C1 segment of cervical spinal cord (tissue), 14 donors: ENCODE measurements around the gene UBL7.
"Not testable (repeated sequence)": the region's sequence is repeated elsewhere in the genome, so short reads cannot be mapped to it uniquely, and the experiment has no call there.

Experiments used
- DNase-seq, 14 donors: peaks; one replicate each; lab custom pipeline; 2025; lab: John Stamatoyannopoulos, UW

UBL7 gene

DNA sequence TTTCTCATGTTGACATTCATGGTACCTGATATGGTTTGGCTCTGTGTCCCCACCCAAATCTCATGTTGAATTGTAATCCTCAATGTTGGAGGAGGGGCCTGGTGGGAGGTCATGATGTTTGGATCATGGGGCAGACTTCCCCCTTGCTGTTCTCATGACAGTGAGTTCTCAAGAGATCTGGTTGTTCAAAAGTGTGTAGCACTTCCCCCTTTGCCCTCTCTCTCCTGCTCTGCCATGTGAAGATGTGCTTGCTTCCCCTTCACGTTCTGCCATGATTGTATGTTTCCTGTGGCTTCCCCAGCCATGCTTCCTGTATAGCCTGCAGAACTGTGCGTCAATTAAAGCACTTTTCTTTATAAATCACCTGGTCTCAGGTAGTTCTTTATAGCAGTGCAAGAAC lies 3.3 kb upstream of the UBL7 start:
- no peak for DNase-seq

DNA sequence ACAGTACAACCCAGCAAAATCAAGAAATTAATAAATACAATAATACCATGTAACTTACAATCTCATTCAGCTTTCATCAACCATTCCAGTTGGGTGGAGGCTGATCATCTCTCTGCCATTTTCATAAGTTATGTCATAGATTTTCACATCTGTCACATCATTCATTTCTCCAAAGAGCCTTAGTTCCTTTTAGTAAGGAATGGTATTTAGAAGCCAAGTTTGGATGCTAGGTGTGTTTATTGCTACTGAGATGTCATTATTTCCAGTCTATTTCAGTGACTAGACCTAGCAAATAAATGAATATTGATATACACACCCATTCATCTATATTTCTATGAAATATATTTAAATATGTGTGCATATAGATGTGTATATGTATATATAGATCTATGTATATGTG lies 2.7 kb upstream of the UBL7 start:
- DNase-seq = no peak

DNA sequence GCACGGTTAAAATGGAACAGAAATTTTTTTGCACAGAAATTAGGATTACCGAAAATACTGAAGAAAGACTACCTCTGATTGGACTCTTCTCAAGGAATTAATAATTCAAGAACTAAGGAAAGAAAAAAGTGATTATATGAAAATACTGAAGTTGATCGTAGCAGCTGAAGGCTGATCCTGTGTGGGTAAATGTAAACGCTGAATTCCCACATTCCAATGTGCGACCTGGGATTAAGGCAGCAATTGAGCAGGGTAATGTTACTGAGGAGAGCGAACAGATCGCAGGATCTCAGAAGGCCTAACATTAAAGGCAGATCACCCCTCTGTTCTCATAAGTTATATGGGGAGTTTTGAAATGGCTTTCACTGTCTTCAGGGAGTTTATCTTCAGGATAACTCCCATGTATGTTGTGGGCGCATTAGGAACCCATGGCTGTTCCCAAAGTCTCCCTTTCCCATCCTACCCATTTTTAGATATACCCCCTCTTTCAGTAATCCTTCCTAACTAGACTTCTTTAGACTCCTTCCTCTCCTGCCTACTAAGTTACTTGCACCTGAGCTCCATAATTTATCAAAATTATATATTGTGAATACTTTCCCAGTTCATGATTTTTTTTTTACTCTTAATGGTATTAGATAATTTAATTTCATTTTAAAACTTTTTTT lies 1.0 kb upstream of the UBL7 start:
- DNase-seq = no peak

DNA sequence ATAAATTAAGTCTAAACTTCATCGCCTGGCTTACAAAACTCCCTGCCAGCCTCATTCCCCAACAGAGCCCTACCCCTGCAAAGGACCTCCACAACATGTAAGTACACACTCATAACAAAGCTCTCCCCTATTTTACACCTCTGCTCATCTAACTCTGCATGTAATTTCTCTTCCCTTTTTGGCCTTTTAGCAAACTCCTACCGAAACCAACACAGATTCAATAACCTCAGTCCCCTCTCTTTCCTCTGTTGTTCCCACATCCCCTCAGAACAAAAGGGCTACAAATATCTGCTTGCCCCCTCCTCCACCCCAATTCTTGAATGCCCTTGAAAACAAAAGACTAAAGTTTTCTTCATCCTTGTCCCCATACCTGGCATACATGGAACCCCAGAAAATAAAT lies 662 bp downstream of the UBL7 start:
- no peak for DNase-seq

DNA sequence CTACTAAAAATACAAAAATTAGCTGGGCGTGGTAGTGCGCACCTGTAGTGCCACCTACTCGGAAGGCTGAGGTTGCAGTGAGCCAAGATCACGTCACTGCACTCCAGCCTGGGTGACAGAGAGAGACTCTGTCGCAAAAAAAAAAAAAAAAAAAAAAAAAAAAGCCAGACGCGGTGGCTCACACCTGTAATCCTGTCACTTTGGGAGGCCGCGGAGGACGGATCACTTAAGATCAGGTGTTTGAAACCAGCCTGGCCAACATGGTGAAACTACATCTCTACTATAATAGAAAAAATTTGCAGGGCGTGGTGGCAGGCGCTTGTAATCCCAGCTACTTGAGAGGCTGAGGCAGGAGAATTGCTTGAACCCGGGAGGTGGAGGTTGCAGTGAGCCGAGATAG lies 1.2 kb downstream of the UBL7 start:
- DNase-seq = not testable (repeated sequence)

DNA sequence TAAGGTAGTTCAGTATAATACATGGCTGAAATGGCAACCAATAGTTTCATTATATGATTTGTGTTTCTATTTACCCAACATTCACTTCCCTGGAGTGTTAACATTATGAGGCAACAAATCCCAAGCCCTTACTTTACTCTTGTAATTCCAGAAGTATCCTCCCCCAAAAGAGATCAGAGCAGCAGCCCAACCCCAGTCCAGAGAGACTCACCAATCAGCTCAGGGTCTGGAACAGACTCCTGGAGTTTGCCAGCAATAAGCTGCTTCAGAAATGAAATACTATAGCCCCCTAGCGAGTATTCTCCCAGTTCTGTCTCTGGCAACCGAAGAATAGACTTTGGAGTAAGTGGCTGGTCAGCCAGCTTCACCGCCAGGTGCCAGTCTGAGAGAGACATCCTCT lies 2.5 kb downstream of the UBL7 start:
- no peak for DNase-seq

DNA sequence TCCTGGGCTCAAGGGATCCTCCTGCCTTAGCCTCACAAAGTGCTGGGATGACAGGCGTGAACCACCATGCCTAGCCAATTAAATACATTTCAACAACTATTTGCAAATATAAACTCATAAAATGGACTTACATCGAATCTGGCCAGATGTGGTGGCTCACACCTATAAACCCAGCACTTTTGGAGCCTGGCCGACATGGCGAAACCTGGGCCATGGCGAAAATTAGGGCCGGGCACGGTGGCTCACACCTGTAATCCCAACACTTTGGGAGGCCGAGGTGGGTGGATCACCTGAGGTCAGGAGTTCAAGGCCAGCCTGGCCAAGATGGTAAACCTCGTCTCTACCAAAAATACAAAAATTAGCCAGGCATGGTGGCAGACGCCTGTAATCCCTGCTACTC lies 3.9 kb downstream of the UBL7 start:
- not testable (repeated sequence) for DNase-seq

DNA sequence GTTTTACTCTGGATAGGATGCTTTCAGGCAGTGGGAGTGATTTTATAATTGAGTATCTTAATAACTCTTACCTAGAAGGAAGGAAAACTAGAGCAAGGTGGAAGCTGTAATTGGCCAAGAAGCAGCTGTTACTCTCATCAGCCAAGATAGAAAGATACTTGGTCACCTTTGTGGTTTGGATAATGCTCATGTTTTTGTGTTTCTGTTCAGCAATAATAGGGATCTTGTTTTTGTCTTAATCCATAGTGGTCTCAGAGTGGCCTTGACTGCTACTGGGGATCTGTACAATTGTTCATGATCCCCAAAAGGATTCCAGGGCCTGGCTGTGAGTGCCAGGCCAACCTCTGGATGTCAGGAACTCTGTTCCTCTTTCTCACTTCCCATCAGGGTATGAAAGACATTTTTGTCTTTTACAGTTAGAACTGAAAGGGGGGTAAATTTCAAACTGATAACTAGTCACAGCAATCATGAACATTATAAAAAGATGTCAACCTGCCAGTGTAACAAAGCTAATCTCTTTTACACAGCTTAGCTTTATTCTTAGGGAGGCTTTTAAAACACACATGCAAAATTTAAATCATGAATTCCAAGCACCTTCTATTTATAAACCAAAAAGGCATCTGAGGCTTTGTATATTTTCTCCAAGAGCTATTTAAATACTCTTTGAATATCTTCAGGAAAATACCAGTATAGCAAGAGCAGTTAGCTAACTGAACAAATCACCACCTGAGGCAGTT lies 6.0 kb downstream of the UBL7 start:
- DNase-seq = no peak

DNA sequence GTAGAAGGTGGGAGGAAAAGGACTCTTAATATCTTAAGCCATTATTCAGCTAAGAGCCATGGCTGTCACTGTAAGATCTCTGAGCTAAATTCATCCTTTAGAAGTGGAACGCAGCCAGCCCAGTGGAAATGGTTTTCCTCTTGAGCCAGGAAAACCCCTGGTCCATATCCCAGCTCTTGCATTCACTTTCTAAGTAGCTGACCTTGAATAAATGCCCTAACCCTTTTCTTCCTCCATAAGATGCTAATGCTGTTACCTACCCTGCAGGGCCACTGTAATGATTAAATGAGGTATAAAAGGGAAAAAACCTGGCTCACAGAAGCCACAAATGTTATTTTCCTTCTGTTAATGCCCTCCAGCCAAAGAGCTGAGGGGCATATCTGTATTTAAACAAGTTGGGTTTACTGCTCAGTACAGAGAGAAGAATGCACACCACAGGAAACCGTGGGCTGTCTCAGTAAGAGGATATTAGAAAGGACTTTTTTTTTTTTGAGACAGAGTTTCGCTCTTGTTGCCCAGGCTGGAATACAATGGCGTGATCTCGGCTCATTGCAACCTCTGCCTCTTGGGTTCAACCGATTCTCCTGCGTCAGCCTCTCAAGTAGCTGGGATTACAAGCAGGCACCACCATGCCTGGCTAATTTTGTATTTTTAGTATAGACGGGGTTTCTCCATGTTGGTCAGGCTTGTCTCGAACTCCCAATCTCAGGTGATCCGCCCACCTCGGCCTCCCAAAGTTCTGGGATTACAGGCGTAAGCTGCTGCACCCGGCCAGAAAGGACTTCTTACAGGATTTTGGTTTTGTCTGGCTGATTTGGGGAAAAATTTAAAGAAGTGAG lies 6.8 kb downstream of the UBL7 start:
- DNase-seq = no peak

DNA sequence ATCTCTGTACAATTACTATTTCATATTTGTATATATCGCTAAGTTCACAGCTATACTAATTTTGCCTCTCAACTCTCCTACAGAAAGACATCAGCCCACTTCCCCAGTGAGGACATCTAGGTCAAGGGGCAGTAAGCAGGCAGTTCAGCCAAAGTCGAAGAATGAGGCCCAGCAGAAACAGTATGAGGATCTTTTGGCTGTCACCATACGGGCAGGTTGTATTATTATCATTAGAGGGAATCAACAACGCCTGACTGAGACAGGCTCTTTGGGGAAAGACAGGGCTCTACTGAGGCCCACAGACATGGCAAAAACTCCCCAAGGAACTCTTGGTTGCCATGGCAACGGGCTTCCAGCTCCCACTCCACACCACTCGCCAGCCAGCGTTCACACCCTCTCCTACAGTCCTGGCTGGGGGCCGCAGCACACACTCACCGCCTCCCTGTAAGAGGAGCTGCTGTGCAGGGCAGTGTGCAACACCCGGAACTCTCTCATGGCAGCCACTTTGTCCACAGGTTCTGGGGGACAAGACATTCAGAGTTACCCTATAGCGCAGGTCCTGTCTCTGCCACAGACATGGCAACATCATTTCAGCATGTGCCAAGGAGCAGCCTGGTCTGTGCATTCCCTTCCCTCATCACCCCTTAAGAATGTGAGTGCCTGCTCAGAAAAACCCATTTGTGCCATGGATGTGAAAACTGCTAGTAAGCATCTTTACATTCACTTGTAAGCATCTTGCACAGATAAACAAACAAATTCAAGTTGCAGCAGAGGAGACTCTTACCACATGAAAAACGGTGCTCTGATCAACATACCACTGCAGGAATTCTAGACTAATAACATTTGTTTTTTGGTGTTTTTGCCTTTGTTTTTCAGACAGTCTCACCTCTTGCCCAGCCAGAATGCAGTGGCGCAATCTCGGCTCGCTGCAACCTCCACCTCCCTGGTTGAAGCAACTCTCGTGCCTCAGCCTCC lies 8.8 kb downstream of the UBL7 start:
- DNase-seq = peak in 1 of 14 donors; percentile 41

DNA sequence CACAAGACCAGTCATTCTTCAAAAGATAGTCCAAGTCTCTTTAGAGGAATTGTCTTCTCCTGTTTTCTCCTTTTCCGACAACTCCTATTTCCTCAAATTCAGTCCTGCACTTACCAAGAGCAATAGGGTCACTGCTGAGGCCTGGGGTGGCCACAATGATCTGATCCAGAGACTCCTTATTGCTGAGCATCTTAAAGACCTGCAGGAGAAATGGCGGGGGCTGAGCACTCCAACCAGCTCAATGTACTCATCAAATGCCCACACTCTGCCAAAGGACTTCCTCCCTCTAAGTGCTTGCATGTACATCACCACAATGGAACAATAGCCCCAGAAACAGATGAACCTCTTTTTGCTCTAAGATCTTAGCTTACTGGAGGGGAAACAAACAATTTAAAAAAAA lies 9.6 kb downstream of the UBL7 start:
- DNase-seq = no peak

DNA sequence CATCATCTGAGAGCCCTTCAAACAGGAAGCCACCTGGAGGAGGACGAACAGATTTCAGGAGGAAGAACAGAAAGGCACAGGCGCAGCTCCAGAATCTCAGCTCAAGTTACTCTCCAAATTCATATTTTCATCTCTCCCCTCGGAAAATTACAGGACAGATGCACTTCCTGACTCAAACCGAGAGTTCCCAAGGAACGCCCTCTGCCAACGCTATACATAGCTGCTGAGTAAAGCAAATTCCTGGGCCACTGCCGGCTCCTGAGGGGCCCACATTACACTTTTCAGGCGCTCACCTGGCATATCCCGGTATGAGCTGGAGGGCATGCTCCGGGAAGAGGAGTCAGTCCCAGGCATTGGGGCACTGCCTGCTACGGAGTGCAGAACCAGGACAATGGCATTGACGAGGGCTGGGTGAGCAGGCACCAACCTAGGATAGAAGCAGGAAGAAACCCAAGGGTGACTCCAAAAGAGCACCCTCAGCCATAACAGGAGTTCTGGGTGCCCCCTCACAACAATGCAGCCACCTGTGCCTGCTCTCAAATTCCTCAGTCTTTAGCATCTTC lies 11.2 kb downstream of the UBL7 start:
- DNase-seq = peak in 1 of 14 donors; percentile 87

DNA sequence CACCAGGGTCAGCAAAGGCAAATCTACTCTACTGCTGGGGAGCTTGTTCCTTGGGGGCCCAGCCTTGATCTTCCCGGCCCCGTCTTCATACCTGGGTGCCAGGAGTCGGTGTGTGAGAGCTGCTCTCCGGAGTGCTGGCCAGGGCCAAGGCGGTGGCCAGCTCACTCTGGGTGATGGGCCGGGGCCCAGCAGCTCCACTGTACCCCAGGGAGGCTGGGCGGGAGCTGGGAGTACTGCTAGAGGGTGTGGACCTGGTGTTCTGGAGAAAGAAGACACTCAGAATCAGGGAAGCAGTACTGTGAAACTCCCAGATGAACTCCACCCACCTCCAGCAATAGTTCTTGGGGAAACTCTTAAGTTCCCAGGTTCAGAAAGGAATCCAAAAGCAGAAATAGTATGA lies 11.9 kb downstream of the UBL7 start:
- DNase-seq = no peak

DNA sequence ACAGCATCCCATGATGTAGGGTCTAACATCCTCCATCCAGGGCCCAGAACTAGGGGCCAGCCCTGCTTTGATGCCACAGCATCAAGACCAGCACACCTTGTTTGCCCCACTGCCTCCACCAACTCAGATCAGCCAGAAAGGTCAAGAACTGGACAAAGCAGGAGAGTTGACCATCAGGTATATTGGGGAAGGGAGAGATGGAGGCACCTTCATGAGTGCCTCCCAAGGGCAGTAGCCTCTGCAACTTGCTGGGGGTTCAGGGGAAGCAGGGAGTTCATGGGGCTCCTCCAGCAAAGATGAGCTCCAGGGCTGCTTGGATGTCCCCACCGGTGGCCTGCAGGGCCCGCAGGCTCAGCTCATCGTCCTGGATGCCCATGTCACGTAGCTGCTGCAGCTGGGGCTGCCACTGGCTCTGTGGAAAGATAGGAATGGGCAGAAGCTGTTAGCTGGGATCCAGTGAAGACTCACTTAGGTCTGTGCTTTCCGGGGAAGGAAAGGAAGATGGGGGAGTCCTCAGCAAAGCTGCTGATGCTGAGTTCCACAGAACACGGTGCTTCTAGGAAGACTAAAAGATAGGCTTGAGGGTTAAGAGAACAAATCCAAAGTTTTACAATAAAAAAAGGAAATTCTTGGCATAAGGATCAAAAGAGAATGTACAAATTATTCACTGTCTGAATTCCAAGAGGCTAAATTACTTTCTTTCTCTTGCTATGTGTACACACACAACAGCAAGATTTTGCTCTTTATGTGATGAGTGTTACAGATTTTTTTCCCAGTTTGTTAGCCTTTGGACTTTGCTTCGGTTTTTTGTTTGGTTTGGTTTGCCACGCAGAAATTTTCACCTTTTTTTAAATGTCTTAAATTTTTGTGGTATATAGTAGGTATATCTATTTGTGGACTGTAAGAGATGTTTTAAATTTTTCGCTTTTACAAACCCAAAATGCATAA lies 14.9 kb downstream of the UBL7 start:
- no peak for DNase-seq

DNA sequence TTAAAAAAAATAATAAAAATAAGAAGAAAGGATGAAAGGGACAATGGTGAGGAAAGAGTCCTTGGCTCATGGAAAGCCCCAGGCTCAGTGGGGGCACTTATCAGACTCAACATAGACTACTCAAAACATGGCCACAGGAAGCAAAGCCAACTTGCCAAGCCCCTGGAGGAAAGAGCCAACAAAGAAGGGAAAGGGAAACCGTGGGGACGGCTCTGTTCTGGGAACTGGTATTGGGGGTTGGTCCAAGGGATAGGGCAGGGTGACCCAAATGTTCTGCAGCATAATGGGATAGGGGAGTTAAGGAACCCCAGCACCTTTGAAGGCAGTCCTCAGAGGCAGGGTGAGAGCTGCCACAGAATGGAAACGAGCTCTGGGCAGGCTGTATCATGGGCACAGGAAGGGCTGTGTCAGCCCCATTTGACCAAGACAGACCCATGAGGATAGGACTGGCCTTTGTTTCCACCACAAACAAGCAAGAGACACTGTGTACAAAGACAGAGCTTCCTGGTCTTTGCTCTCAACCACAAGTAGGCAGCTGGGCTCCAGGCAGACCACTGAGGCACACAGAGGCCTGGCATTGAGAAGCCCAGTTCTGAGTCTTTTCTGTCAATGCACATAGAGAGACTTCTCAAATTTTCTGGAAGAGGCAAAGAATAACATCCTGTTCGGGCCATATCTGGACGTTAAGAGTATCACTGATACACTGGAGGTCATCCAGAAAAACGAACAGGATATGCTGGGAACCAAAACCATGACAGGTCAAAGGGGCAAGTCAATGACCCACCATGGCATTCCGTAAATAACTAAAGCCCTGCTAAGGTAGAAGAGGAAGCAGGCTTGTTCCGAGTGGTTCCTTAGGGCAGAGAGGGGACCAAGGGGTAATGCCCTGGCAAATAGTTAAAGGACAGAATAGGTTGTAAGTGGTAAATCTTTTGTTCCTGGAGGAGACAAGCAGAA lies 16.6 kb downstream of the UBL7 start:
- DNase-seq = peak in 2 of 14 donors; percentile 30 to 63

DNA sequence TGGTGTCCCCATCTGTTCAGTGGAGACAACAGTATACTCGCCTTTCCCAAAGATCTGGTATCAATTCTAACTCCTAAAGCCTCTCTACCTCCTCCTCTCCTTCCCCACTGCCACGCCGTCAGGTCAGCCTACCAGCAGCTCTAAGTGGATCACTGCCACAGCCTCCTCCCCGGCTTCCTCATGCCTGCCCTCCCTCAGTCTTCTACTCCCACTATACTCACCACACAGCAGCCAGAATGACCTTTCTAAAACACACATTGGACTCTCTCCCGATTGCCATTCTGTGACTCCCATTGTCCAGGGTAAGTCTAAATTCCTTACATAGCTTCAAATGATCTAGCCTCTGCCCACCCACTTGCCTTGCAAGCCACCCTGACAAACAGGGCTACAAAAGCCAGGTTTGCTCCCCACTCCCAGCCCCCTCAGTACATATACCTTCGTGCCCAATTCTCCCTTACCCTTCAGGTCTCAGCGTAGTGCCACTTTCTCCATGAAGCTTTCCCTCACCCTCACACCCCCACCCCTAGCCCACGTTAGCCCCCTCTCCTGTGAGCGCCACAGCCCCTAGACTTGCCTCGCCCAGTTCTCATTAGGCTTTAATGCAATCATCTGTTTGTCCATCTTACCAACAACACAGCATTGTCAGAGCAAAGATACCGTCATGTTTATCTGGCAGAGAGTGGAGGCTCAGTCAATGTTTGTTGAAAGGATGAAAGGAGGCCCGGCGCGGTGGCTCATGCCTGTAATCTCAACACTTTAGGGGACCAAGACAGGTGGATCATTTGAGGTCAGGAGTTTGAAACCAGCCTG lies 17.7 kb downstream of the UBL7 start:
- no peak for DNase-seq

DNA sequence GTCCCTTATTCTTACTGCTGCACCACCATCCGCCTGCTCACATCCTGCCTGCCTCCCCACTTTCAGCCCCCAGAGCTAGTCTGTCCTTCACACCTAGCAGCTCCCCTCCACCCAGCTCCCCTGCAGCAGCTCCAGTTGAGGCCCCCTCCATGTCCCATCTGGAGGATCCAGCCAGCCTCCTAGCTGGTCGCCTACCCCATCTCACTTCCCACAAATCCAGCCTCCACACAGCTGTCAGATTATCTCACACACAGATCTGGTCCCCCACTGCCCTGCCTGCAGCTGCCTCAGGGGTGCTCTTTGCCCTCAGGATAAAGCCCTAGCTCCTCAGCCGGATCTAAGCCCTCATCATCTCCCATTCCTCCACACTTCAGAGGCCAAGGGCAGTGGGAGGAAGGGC lies 18.4 kb downstream of the UBL7 start:
- no peak for DNase-seq

DNA sequence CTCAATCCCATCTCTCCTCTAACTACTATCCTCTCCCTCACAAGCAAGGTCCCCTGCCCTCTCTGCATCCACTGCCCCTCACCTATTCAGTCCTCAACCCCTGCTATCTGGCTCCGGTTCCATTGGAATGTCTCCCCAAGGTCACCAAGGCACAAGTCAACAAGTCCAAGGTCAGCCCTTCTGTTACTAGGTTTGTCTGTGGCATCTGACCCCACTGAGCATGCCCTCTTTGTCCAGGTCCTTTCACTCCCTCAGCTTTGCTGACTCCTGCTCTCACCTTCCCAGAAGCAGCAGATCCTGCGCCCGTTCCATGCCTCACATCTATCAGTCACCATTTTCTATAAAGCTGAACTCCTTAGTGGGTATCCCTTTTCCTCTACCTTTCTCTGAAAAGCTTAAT lies 18.9 kb downstream of the UBL7 start:
- DNase-seq = no peak
